Stimulated activated CD4-positive, alpha-beta T cell treated with anti-CD3 and anti-CD28 coated beads, Interleukin-4, amount 100 ng/mL, for 4 hours (primary cell): ENCODE results near the gene KCNMA1.
"Not testable (repeated sequence)": the region's sequence is repeated elsewhere in the genome, so short reads cannot be mapped to it uniquely, and the experiment has no call there.

Source experiments
- DNase-seq, 2 experiments: peaks; one replicate each; pipeline ENCODE4 v3.0.0-alpha.2; 2020

KCNMA1 gene

DNA sequence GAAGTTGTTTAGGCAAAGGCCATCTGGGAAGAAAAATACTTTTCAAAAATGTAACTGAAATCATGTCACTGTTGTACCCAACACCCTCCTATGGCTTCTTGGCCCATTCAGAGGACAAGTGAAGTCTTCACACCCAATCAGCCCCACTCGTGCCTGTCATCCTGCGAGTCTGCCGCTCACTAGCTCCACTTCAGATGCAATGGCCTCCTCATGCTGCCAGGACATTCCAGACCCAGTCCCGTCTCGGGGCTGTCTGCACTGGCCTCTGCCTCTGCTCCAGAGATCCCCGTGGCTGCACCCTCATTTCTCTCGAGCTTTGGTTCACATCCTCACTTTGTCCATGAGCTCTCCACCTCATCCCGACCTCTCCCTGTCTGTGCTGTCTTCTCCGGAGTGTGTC lies 227.1 kb downstream of the KCNMA1 start:
- DNase-seq: no peak

DNA sequence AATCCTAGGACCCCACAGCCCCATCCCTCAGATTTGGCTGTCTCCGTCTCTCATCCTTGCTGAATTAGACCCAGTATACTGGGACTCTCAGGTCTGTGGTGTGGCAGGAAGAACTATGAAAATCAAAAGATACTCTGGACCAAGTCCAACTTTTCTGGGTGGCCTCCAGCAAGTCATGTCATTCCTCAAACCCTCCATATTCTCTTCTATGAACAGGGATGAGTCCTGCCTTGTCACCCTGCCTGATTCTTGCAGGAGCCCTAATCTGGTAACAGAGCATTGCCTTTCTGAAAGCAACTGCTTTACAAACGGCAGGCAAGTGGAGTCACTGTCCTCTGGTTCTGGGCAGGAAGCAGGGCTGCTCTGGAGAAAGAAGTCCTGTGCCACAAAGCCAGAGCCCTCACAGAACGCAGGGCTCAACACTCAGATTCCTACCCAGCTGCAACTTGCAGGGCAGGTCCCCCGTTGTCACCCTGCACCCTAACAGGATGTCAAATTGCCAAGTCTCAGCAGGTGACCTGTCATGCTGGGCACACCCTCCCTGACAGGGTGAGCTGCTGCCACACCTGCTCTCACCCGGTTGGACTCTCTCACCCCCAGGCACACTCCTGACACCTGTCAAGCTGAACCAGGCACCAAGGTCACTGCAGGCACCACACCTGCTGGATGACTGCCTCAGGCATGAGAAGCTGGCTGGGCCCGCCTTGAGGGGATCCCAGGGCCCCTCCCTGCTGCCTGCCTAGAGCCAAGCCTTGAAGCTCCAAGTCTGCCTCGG lies 227.7 kb downstream of the KCNMA1 start:
- no peak for DNase-seq

DNA sequence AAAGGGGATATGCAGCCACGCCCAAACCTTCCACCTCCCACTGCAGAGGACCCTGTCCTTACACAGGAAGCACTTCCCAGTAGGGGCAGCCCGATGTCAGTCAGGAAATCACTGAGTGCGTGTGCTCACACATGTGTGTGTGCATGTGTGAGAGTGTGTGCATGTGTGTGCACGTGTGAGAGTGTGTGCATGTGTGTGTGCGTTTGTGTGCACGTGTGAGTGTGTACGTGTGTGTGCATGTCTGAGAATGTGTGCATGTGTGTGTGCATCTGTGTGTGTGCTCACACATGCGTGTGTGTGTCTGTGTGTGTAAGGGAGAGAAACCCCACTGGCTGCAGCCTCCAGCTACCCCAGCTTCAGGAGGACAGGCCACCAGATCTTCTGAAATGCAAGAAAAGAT lies 229.3 kb downstream of the KCNMA1 start:
- no peak for DNase-seq

DNA sequence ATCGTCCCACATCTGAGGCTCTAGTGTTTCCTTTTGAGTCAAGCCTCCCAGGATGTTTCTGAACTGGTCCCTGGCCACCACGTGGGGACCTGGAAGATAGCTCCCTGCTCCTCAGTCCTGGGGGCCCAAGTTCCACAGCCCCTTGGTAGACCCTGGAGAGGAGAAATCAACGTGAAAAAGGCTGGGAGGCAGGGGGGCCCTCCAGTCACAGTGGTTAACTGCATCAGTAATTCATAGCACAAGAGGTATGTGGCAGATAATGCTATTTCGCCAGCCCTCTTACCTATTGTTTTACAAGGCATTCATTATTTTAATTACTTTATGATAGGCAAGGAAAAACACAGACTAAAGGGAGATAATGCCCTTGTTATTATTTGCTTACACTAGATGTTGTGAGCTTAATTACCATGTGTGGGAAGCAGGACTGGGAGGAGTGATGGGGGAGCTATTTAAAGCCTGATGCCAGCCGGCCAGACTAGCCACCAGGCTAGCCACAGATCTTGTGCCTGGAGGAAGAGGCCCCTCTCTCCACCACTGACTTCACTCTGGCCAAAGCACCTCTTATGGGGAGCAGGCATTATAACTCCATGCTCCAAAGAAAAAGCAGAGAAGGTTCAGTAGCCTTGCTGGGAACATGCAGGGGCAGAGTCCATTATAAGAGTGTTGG lies 230.7 kb downstream of the KCNMA1 start:
- DNase-seq: no peak

DNA sequence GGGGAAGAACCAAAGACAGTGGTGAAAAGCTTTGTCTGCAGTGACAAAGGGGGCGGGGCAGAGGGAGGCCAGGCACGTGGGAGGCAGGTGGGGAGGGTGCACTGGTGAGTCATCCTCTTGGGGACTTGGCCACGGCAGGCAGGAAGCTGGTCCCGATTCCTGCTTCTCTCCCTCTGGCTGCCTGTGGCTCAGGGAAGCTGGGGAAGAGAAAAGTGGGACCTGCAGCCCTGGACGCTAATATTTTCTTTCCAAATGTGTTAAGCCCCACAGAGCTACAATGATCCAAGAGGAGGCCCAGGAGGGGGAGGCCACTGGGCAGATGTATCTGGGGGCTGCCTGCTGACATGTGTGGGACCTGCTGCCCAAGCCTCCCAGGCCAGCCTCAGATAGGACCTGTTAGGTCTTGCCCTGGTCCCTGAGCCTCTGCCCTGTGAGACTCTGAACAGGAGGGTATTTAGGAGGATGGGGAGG lies 231.8 kb downstream of the KCNMA1 start:
- DNase-seq: no peak

DNA sequence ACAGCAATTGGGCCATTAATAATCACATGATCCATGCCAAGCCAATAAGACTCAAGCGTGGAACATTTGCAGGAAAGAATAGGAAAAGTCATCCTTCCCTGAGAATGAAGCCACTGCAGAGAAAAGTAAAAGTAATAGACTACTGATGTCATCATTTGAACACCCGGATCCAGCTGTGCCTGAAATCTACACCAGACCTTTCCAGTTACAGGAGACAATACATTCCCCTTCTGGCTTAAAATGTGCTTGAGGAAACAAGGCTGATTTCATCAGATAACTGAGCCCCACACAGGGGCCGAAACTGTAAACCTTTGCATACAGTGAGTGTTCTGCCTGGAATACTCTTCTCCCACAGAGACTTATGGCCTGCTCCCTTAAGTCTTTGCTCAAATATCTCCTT lies 232.8 kb downstream of the KCNMA1 start:
- no peak for DNase-seq

DNA sequence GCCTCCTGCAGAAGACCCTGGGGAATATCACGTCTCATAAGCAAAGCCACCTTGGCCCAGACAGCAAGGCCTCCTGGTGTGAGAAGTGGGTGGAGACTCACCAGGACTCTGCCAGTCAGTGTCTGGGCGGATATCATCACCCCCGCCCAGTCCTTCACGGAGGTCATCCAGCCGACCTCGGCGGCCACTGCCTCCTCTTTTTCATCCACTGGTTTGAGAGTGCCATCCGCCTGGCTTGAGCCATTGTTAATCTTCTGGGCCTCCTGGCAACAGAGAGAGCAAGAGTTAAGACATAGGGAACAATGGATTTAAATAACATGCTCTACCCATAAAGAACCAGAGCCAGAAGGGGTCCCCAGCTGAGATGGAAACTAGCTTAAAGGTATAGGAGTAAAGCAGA lies 233.8 kb downstream of the KCNMA1 start:
- DNase-seq: no peak

DNA sequence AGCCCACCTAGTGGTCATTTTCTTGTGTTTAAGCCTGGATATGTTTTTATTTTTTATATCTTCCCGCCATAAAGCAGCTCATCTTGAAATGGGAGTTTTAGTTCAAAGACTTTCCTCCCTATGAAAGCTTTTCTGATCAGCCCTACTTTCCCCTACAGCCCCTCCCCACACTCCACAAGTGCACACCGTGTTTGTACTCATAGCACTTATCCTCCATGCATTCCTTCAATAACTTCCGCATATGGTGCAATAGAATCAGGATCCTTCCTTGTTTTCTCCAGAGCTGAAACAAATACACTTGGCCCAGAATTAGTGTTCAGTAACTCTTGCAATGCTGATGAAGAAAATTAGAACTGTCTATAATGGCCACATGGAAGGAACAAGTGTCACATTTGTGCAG lies 235.9 kb downstream of the KCNMA1 start:
- DNase-seq: no peak

DNA sequence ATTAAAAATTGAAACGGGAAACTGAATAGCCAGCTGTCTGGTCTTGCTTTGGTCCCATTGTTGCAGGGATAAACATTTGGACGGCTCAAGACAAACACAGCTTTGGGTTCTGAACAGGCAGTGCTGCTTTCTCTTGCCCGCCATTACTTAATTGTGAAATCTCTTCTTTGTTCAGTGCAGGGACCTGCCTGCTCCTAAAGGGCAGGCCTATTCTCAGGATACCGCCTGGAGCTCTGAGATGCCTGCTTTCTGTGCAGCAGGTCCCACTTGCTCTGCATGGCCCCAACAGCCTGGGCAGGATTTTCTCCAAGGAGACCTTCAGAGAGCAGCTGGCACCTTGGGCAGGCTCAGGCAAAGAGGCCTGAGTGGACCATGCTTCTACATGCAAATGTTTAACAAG lies 237.6 kb downstream of the KCNMA1 start:
- no peak for DNase-seq

DNA sequence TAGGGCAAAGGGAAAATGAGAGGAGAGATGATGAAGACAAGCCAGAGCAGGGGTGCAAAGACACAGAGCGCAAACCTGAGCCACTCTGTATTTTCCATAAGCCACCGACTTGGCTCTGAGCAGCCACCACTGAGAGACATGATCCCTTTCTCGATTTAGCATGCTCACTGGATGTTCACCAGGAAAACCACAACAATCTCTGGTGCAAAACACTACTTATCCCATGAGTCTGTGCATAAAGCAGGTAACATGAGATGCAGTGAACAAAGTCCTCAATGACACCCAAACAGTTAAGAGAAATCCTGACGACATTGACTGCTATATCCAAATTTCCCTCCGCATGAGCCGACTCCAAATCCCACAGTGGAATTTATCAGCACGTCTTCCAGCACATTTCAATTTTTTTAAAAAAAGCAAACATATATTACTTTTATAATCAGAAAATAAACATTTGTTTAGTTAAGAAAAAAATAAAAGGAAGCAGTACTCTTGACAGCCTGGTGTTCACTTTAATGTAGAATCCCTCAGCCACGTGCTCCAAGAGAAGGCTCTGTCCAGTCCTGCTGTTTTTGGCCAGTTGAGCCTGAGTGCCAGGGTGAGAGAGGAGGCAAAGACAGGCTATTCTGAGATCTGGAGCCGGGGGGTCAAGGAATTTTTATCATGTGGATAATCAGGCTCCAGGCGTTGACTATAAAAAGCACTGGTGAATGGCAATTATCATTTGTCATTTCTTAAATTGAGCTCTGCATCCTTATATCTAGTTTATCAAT lies 238.4 kb downstream of the KCNMA1 start:
- DNase-seq: no peak

DNA sequence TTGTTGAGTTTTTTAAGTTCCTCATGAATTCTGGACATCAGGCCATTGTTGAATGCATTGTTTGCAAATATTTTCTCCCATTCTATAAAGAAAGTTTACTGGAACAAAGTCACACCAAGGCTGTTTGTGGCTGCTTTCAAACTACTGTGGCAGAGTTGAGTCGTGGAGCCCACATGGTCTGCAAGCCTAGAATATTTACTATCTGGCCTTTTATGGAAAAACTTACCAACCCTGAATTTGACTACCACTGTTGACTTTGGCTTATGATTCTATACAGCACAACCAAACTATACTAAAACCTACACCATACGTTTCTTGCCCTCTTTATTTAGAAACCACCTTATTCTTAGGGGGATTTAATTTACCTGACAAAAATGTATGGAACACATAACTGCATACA lies 239.1 kb downstream of the KCNMA1 start:
- DNase-seq: no peak

DNA sequence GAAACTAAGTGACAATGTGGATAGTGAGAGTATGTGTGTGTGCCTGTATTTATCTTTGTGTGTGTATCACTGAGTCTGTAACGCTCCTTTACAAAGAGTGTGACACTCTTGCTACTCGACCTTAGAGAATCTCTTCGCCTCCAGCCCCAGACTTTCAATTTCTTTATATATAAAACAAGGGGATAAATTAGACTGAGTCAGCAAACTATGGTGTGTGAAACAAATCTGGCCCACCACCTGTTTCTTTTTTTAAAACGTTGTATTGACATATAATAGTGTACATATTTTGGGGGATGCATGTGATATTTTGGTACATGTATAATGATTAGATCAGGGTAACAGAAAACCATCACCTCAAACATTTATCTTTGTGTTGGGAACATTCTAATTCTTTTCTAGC lies 240.5 kb downstream of the KCNMA1 start:
- DNase-seq: no peak

DNA sequence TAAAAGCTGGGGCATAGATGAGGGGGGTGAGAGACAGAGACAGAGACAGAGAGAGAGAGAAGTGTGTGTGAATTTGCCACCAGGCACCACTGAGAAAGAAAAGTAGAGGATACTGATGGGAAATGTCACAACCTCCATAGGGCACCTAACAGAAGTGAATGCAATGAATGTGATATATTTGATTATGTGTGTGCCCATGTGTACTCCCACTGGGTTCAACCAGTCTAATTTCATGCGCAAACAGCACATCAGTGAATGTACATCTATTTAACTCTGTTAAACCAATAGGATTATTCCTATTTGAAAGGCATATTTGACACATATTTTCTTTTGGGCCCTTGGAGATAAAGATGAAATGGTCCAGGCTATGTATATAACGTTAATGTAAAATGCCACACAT lies 241.3 kb downstream of the KCNMA1 start:
- no peak for DNase-seq

DNA sequence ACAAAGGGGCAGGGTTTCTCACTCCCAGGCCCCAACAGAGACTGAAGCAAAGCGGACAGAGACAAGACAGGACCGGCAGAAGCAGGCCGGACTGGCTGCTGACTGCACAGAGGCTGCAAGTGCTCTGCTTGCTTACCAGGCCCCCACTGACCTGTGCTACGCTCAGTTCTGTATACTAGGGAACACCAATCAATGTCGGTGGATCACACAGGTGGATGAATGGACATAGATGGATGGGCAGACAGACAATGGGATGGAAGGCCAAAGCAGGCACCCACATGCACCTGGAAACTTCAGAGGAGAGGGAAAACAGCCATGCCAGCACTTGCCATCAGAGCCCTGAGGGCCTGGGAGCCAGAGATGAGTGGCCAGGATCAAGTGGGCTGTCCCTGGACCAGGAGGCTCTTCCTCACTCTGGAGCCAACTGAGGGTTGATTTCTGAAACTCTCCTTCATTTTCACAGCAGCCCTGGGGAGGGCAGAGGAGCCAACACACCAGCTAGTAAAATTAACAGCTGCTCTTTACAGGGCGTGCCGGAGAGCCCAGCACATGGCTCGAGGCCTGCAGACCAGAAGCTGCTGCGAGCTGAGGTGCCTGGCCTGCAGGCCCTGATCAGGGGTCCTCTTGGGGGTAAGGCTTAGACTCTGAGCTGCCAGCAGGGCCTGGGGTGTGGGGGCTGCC lies 243.6 kb downstream of the KCNMA1 start:
- no peak for DNase-seq

DNA sequence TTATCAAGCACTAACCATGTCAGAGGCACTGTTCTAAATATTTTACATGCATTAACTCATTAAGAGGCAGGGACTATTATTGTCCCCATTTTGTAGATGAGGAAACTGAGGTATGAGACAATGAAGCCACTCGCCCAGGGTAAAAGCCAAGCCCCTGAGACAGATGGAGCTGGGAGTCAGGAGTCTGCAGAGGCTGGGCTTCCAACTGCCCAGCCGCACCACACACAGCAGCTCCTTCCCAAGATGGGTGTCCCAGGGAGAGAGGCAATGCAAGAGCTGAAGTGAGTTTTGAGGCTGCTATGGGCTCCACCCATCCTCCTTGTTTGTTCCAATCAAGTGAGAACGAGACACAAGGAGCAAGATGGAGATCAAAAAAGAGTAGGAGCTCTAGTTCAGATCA lies 244.2 kb downstream of the KCNMA1 start:
- DNase-seq: no peak

DNA sequence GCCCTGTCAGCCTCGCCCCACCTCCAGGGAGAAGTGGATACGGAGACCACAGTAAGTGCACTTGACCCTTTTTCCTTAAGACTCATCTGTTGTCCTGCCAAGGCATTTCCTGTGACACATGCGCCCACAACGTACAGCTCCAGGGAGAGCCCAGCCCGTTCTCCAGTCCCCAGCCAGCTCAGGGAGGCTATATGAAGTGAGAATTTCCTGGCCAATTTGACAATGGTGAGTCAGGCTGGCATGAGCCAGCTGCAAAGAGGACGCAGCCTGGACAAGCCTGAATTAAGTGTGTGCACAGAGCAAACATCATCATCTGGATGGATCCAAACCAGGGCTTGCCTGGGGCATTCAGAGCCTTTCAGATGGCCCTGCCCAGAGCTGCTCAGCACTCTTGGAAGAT lies 244.8 kb downstream of the KCNMA1 start:
- no peak for DNase-seq

DNA sequence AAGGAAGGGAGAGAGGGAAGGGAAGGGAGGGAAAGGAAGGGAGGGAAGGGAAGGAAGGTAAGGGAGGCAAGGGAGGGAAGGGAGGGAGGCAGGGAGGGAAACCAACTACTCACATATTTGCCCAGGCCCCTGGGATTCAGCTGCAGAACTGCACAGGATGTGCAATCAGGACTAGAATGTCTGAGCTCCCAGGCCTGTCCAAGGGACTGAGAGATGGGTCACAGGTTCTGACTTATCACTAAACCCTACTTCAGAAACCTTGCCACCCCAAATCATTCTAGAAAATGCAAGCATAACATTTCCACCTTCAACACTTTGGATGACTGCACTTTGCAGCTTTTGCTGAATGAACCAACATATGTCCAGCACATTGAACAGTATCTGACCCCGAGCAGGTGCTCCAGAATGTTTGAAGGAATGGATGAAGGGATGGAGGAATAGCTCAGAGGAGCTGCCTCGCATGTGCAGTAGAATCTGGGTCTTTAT lies 245.3 kb downstream of the KCNMA1 start:
- no peak for DNase-seq

DNA sequence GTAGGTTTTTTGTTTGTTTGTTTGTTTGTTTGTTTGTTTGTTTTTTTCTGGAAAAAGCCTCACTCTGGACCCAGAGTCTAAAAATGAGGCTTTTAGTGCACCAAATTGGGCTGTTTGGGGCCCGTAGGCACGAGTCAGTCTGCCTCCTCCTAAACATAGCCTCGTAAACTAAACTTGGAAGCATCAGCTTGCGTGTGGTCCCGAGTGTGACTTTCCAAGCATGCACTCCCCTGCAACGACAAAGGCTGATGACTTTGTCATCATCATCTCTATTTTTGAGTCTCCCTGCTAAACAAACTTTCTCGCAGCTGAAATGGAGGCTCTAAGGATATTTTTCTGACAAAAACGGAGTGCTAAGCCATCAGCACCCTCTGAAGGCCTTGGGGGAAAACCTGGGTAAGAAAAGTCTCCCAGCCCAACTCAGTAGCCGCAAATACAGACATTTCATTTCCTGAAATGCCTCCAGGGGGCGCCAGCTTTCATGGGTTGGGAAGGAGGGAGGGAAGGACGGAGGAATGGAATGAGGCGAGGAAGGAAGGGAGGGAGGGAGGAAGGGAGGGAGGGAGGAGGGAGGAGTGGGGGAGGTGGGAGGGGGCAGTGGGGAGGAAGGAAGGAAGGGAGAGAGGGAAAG lies 245.9 kb downstream of the KCNMA1 start:
- DNase-seq: peak in 1 of 2 experiments; percentile 8

DNA sequence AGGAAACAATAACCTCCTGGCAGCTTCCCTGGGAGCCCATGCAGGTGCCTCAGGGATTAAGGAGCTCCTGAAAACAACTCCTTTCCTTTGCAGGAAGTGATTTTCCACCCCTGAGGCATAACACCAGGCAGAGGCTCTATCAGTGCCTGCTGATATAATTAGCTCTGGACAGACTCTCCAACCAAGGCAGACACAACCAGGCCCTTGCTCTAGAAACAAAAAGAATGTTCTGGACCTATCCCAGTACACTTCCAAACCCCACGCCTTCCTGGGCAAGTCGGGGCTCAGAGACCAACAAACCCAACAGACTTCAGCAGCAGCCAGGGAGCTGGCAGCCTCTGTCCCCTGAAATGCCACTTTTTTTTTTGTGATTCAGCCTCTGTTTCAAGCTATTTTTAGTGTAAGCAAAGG lies 247.1 kb downstream of the KCNMA1 start:
- no peak for DNase-seq

DNA sequence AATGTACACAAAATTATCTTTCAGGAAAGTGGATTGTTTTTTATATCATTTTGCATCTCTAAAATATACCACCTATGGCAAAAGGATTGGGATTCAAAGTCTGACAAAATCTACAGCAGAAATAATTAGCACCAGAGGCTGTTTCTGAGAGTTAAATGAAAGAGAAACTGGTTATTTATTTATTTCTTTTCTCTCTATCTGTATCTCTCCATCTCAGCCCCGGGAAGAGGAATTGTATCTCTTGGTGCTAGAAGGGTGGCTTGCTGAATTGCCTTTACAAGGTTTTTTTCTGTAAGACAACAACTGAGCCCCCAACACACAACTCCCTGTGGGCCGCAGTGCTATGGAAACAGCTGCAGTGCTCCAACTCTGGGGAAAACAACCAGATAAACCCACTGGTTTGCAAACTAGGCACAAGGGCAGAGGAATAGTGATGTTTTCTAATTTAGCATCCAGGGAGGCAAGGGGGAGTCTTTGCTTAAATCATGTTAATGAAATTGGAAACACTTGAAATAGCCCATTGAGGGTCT lies 249.0 kb downstream of the KCNMA1 start:
- no peak for DNase-seq

DNA sequence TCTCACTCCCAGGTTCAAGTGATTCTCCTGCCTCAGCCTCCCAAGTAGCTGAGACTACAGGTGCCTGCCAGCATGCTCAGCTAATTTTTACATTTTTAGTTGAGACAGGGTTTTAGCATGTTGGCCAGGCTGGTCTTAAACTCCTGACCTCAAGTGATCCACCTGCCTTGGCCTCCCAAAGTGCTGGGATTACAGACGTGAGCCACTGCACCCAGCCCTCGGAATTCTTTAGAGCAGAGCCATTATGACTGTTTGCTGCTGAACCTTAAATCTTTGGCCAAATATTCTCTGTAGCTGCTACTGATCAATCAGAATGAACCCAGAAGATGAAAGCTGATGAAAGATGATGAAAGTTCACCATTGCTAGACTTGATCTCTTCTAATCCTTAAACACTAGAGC lies 249.9 kb downstream of the KCNMA1 start:
- DNase-seq: not testable (repeated sequence)

DNA sequence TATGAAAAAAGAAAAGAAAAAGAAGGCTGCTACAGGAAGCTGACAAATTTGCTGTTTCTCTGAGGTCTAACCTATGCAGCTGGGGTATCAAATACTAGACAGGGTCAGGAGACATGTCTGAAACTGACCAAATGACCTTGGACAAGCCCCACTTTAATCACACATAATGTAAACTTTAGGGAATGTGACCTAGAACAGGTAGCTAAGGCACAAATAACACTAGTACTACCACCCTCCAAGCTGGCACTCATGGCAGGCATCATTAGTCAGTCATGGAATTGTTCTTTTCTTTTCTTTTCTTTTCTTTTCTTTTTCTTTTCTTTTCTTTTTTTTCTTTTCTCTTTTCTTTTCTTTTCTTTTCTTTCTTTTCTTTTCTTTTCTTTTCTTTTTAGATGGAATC lies 250.4 kb downstream of the KCNMA1 start:
- DNase-seq: no peak
